Ovary (tissue), 3 donors: ENCODE data around the gene FBXO44.

Experiments
- POLR2A ChIP-seq: fragments of 450-650 bp; IDR thresholded peaks from one replicate; pipeline ENCODE4 v1.6.1; 2017; ENCODE audit warnings: antibody characterized with exemption, mild to moderate bottlenecking, moderate library complexity
- TF ChIP-seq, protein P1 (sequence below), 3 donors: fragments of 450-650 bp in 2 of 3; fragments of 200-600 bp in 1 of 3; IDR thresholded peaks; one replicate each; pipeline versions ENCODE4 v1.5.1 to v1.8.0; 2016 to 2022; ENCODE audit warnings: antibody characterized with exemption in 3 of 3, mild to moderate bottlenecking in 1 of 3
- donor health status: DM: no; HTN: no; CAD: no.

DNA sequence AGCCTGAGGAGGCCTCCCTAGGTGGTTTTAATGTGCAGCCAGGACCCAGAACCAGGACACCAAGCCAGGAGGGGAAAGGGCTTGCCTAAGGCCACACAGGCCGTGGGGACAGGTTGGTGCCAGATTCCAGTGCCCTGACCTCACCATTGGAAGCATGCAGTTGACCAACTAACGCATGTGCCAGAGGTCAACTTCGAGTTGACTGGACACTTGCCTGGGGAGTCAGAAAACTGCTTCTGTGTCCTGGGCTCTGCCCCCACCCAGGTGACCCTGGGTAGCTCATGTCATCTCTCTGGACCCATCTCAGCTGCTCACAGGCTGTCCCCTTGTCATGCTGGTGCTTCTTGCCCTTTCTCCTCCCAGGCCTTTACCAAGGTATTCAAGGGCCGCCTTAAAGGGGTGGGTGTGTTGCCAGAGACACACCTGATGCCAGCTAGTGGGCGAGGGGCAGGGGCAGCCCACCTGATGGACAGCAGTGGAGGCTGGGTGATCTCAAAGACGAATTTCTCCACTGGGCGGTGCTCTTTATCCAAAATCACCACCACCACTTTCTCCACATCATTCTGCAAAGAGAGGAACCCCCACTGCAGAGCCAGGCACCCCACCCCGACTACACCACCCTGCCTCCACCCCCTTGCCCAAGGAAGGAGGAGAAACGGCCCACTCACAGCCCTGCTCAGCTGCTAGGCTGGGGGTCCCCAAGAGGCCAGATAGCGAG is 21.9 kb downstream of the FBXO44 start:
- TF ChIP-seq, protein P1, sequence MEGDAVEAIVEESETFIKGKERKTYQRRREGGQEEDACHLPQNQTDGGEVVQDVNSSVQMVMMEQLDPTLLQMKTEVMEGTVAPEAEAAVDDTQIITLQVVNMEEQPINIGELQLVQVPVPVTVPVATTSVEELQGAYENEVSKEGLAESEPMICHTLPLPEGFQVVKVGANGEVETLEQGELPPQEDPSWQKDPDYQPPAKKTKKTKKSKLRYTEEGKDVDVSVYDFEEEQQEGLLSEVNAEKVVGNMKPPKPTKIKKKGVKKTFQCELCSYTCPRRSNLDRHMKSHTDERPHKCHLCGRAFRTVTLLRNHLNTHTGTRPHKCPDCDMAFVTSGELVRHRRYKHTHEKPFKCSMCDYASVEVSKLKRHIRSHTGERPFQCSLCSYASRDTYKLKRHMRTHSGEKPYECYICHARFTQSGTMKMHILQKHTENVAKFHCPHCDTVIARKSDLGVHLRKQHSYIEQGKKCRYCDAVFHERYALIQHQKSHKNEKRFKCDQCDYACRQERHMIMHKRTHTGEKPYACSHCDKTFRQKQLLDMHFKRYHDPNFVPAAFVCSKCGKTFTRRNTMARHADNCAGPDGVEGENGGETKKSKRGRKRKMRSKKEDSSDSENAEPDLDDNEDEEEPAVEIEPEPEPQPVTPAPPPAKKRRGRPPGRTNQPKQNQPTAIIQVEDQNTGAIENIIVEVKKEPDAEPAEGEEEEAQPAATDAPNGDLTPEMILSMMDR (IDR thresholded peaks at IDR 0.05): no peak
- no peak for TF ChIP-seq POLR2A
